HEK293T (cell line): ENCODE measurements around the gene FOLR3.

Experiments
- CTCF ChIA-PET: fragments of 350-600 bp; formaldehyde crosslinking; extraction: SDS; loops from one replicate; lab custom pipeline; 2021; ENCODE audit warnings: antibody characterized with exemption, inconsistent platforms; lab: Yijun Ruan, JAX
- POLR2A ChIA-PET: fragments of 350-600 bp; formaldehyde crosslinking; extraction: SDS; loops from one replicate; lab custom pipeline; 2020; ENCODE audit warnings: antibody characterized with exemption, inconsistent platforms; lab: Yijun Ruan, JAX
- DNase-seq: peaks from one replicate; pipeline ENCODE4 v3.0.0; 2012; ENCODE audit warnings: mixed read lengths; ENCODE audit errors: extremely low spot score
- ARNT ChIP-seq: fragments of 450-650 bp; IDR thresholded peaks from 2 replicates; pipeline ENCODE4 v1.6.1; 2017; ENCODE audit warnings: mild to moderate bottlenecking
- BHLHE40 ChIP-seq: fragments of 450-650 bp; IDR thresholded peaks from 2 replicates; pipeline ENCODE4 v1.6.1; 2016; ENCODE audit warnings: mild to moderate bottlenecking, moderate library complexity, borderline replicate concordance
- CTBP1 ChIP-seq: fragments of 450-650 bp; IDR thresholded peaks from 2 replicates; pipeline ENCODE4 v1.6.1; 2016; ENCODE audit warnings: borderline replicate concordance
- ELF4 ChIP-seq: fragments of 450-650 bp; IDR thresholded peaks from 2 replicates; pipeline ENCODE4 v1.6.1; 2017; ENCODE audit warnings: antibody characterized with exemption
- FOXA1 ChIP-seq: fragments of 450-650 bp; IDR thresholded peaks from 2 replicates; pipeline ENCODE4 v1.6.1; 2016; ENCODE audit warnings: mild to moderate bottlenecking
- FOXK2 ChIP-seq: fragments of 450-650 bp; IDR thresholded peaks from 2 replicates; pipeline ENCODE4 v1.6.1; 2016; ENCODE audit warnings: mild to moderate bottlenecking
- FOXM1 ChIP-seq: fragments of 450-650 bp; IDR thresholded peaks from 2 replicates; pipeline ENCODE4 v1.6.1; 2017; ENCODE audit warnings: mild to moderate bottlenecking, borderline replicate concordance
- HDGF ChIP-seq: fragments of 450-650 bp; IDR thresholded peaks from 2 replicates; pipeline ENCODE4 v1.6.1; 2017; ENCODE audit warnings: antibody characterized with exemption, borderline replicate concordance
- L3MBTL2 ChIP-seq: fragments of 450-650 bp; conservative IDR thresholded peaks from 2 replicates; pipeline ENCODE4 v1.6.1; 2016; ENCODE audit warnings: mild to moderate bottlenecking
- LEF1 ChIP-seq: fragments of 450-650 bp; IDR thresholded peaks from 2 replicates; pipeline ENCODE4 v1.6.1; 2017; ENCODE audit warnings: mild to moderate bottlenecking, borderline replicate concordance
- NFRKB ChIP-seq: fragments of 450-650 bp; IDR thresholded peaks from 2 replicates; pipeline ENCODE4 v1.6.1; 2016; ENCODE audit warnings: mild to moderate bottlenecking, moderate library complexity
- PKNOX1 ChIP-seq: fragments of 450-650 bp; IDR thresholded peaks from 2 replicates; pipeline ENCODE4 v1.6.1; 2016
- SP1 ChIP-seq: fragments of 450-650 bp; IDR thresholded peaks from 2 replicates; pipeline ENCODE4 v1.6.1; 2017
- SUZ12 ChIP-seq: fragments of 450-650 bp; IDR thresholded peaks from 2 replicates; pipeline ENCODE4 v1.6.1; 2016; ENCODE audit warnings: mild to moderate bottlenecking
- TARDBP ChIP-seq: fragments of 450-650 bp; IDR thresholded peaks from 2 replicates; pipeline ENCODE4 v1.6.1; 2016
- ZNF384 ChIP-seq: fragments of 450-650 bp; IDR thresholded peaks from 2 replicates; pipeline ENCODE4 v1.6.1; 2016

FOLR3 gene

DNA sequence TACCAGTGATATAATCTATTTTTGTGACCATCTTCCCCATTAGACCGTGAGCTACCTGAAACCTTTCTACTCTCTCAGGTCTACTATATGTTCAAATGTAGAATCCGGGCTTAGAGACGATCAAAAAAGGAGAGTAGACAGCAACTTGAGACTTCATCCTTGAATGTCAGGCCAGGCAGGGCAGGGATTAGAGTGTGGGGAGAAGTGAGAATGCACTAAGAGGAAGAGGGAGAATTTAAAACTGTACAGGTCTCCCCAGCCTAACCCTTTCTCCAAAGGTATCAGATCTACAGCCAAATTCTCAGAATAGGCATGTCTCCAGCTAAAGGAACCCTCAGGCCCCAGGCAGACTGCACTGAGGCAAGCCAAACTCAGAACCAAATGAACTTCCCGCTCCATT lies 33.4 kb upstream of the FOLR3 start:
- no peak for DNase-seq
- ChIA-PET CTCF (no interaction called here), POLR2A (interaction anchor here (0.6 to 1.0 kb wide), 2 partner anchors 10 to 36 kb away, joined by 3 to 4 read pairs; partner anchors contain the start of gene ANAPC15)
- TF ChIP-seq FOXA1 (no peak), TARDBP (no peak), HDGF (no peak), SP1 (no peak), ZNF384 (no peak), SUZ12 (no peak)

- POLR2A ChIA-PET = interaction anchor here (0.6 to 1.0 kb wide), 2 partner anchors 10 to 37 kb away, joined by 3 to 4 read pairs; partner anchors contain the start of gene ANAPC15
- no peak for DNase-seq
- CTCF ChIA-PET = no interaction called here
- TF ChIP-seq HDGF (no peak), FOXK2 (no peak)
Observed at GRCh38 chr11:72102631-72102945, 32.9 kb upstream of the FOLR3 start.

- ChIA-PET POLR2A (interaction anchor here (1.0 to 1.2 kb wide), 2 partner anchors 9 to 10 kb away, joined by 4 read pairs; partner anchors contain the start of gene ANAPC15), CTCF (no interaction called here)
- TF ChIP-seq CTBP1 (no peak), BHLHE40 (no peak), ELF4 (peak; percentile 59), ZNF384 (no peak), L3MBTL2 (peak; percentile 95), FOXK2 (no peak)
- DNase-seq = peak; percentile 95
Observed at GRCh38 chr11:72102946-72103753, 32.4 kb upstream of the FOLR3 start, which contains the start of gene LAMTOR1. Gene LAMTOR1 (minus strand): TSS chr11:72103297. CDS start chr11:72103224, 73 bp downstream.

DNA sequence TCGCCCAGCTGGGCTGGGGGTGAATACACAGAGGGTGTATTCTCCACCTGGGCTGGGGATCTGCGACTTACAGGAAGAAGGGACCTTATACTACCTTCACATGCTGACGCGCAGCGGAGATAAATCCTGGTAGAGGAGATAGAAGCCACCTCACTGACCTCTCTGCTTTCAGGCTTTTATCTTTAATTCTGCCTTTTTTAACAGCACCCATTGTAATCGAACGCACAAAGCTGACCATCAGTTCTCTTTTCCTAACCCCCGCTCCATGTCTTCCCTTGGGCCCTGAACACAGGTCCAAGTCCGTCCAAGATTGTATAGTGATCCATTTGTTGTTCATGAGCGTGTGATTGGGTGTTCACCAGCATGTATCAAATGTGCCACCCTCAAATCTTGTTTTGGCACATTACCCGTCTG lies 31.8 kb upstream of the FOLR3 start:
- no peak for DNase-seq
- POLR2A ChIA-PET = interaction anchor here (1.2 kb wide), 1 partner anchor 9 kb away, joined by 4 read pairs; the partner anchor contains the start of gene ANAPC15
- CTCF ChIA-PET = no interaction called here
- TF ChIP-seq SP1 (no peak), ELF4 (no peak), NFRKB (no peak), FOXK2 (no peak), PKNOX1 (no peak), LEF1 (no peak), ARNT (no peak), SUZ12 (no peak), HDGF (no peak), FOXM1 (no peak), TARDBP (no peak), BHLHE40 (no peak), FOXA1 (no peak), CTBP1 (no peak)

DNA sequence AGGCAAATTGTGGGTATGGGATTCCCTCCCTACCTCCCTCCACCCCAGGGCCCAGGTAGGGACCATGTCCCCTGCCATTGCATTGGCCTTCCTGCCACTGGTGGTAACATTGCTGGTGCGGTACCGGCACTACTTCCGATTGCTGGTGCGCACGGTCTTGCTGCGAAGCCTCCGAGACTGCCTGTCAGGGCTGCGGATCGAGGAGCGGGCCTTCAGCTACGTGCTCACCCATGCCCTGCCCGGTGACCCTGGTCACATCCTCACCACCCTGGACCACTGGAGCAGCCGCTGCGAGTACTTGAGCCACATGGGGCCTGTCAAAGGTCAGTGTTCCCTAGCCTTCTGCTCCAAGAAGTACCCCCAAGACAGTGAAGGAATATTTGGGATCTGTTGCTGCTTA lies 29.6 kb upstream of the FOLR3 start, which contains the start of gene TOMT:
Gene TOMT, plus strand, starts transcription at position 37 of the 400 bp plus-strand sequence. Its CDS starts 28 bp downstream, at position 65.
- ChIA-PET CTCF (no interaction called here), POLR2A (no interaction called here)
- TF ChIP-seq SUZ12 = no peak
- no peak for TF ChIP-seq HDGF
- TF ChIP-seq ZNF384 = no peak
- TF ChIP-seq ARNT = no peak
- TF ChIP-seq BHLHE40 = no peak
- no peak for TF ChIP-seq PKNOX1
- no peak for TF ChIP-seq LEF1
- no peak for TF ChIP-seq FOXM1
- no peak for TF ChIP-seq TARDBP
- no peak for DNase-seq

DNA sequence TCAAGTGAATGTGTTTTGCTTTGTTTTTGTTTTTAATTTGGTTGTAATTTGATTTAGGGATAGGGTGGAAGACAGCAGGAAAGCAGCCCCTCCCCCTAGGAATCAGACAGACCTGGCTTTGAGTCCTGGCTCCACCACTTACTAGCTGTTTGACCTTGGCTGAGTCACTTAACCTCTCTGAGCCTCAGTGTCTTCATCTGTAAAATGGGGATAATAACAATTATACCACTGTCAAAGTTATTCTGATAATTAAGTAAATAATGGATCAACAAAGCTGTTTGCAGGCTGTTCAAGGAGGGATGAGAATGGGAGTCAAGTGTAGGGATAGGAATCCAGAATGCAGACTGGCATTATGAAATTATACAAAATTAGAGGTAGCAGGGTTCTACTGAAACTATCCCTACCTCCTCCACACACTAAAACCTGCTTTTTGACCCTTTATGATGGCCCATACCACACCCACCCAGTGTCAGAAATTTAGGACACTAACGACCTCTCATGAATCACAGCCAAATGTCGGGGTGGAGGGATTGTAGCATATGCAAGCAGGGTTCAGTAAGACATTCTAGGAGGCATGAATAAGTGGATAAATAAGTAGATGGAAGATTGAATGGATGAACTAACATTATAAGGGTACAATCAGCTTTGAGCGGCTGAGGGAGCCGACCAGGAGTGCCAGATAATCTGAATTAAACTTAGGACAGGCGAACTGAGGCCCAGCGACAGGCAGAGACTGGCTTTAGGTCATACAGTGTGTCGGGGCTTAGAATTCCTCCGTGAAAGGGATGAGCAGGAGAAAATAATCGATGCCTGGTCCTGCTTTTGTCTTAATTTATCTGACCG lies 24.0 kb upstream of the FOLR3 start:
- no peak for DNase-seq
- POLR2A ChIA-PET = interaction anchor here (0.6 to 1.9 kb wide), 16 partner anchors 9 to 184 kb away, joined by 3 to 9 read pairs (median 4); partner anchors contain the start of gene LAMTOR1
- TF ChIP-seq L3MBTL2 (no peak), SUZ12 (no peak), PKNOX1 (no peak), CTBP1 (no peak), SP1 (no peak), ZNF384 (no peak), FOXA1 (no peak), ELF4 (no peak), BHLHE40 (no peak), FOXM1 (no peak), NFRKB (no peak)
- CTCF ChIA-PET = no interaction called here
